ENCODE measurements around the gene HDAC4. TPM values are rescaled to one million over a fixed set of nuclear protein-coding genes. Genes with fewer than 3 reads are reported as not detected.

HDAC4 gene
- polyA plus RNA-seq, 3 donors = 4.4 to 10.9 (median 5.6) TPM

- H3K27ac ChIP-seq (ENCODE audit: low read depth, low read length) = no peak overlapping the region
- 93 to 94% (median 94%) methylated on average over 23 of the region's 23 CpGs for WGBS, 3 donors
These were observed 138.2 kb downstream of the HDAC4 start for GRCh38 chr2:239262484-239263230.

- 89 to 95% (median 92%) methylated on average over 22 of the region's 22 CpGs for WGBS, 3 donors
- no peak overlapping the region for H3K27ac ChIP-seq (ENCODE audit: low read depth, low read length)
These were observed 138.9 kb downstream of the HDAC4 start for GRCh38 chr2:239261796-239262483.

GRCh38 chr2:239261356-239261755 lies 139.5 kb downstream of the HDAC4 start:
- H3K27ac ChIP-seq (ENCODE audit: low read depth, low read length) = no peak overlapping the region

GRCh38 chr2:239260546-239261327 lies 140.1 kb downstream of the HDAC4 start:
- 94 to 95% (median 94%) methylated on average over 21 of the region's 21 CpGs for WGBS, 3 donors
- no peak overlapping the region for H3K27ac ChIP-seq (ENCODE audit: low read depth, low read length)

More at GRCh38 chr2:239261356-239261755, 139.5 kb downstream of the HDAC4 start:
- WGBS, 3 donors = 84 to 94% (median 87%) methylated on average over 8 of the region's 8 CpGs

- H3K27ac ChIP-seq (ENCODE audit: low read depth, low read length) = no peak overlapping the region
- WGBS, 3 donors = 67 to 83% (median 71%) methylated on average over 18 of the region's 18 CpGs
These were observed 141.1 kb downstream of the HDAC4 start for GRCh38 chr2:239259603-239260298.

GRCh38 chr2:239259173-239259572 lies 141.6 kb downstream of the HDAC4 start:
- H3K27ac ChIP-seq (ENCODE audit: low read depth, low read length) = no peak overlapping the region
- 86 to 92% (median 88%) methylated on average over 4 of the region's 4 CpGs for WGBS, 3 donors

- no peak overlapping the region for H3K27ac ChIP-seq (ENCODE audit: low read depth, low read length)
- 73 to 94% (median 74%) methylated on average over 8 of the region's 8 CpGs for WGBS, 3 donors
These were observed 142.6 kb downstream of the HDAC4 start for GRCh38 chr2:239258248-239258647.

- no peak overlapping the region for H3K27ac ChIP-seq (ENCODE audit: low read depth, low read length)
These were observed 143.3 kb downstream of the HDAC4 start for GRCh38 chr2:239257511-239257937.

- H3K27ac ChIP-seq (ENCODE audit: low read depth, low read length) = no peak overlapping the region
- 71 to 86% (median 86%) methylated on average over 6 of the region's 6 CpGs for WGBS, 3 donors
These were observed 144.5 kb downstream of the HDAC4 start for GRCh38 chr2:239256350-239256743.

GRCh38 chr2:239255628-239256349 lies 145.0 kb downstream of the HDAC4 start:
- WGBS, 3 donors = 56 to 77% (median 69%) methylated on average over 7 of the region's 7 CpGs
- no peak overlapping the region for H3K27ac ChIP-seq (ENCODE audit: low read depth, low read length)

- 56 to 75% (median 73%) methylated on average over 5 of the region's 5 CpGs for WGBS, 3 donors
- no peak overlapping the region for H3K27ac ChIP-seq (ENCODE audit: low read depth, low read length)
These were observed 145.6 kb downstream of the HDAC4 start for GRCh38 chr2:239255218-239255617.

- no peak overlapping the region for H3K27ac ChIP-seq (ENCODE audit: low read depth, low read length)
- WGBS, 3 donors = 74 to 96% (median 89%) methylated on average over 7 of the region's 7 CpGs
These were observed 147.0 kb downstream of the HDAC4 start for GRCh38 chr2:239253701-239254436.

GRCh38 chr2:239253264-239253663 lies 147.6 kb downstream of the HDAC4 start:
- 55 to 81% (median 65%) methylated on average over 7 of the region's 7 CpGs for WGBS, 3 donors
- no peak overlapping the region for H3K27ac ChIP-seq (ENCODE audit: low read depth, low read length)

- 38 to 79% (median 45%) methylated on average over 19 of the region's 19 CpGs for WGBS, 3 donors
- no peak overlapping the region for H3K27ac ChIP-seq (ENCODE audit: low read depth, low read length)
These were observed 148.0 kb downstream of the HDAC4 start for GRCh38 chr2:239252801-239253200.

GRCh38 chr2:239252393-239252792 lies 148.4 kb downstream of the HDAC4 start:
- WGBS, 3 donors = 51 to 77% (median 58%) methylated on average over 8 of the region's 8 CpGs
- H3K27ac ChIP-seq (ENCODE audit: low read depth, low read length) = no peak overlapping the region

GRCh38 chr2:239251971-239252370 lies 148.8 kb downstream of the HDAC4 start:
- no peak overlapping the region for H3K27ac ChIP-seq (ENCODE audit: low read depth, low read length)
- WGBS, 3 donors = 79 to 86% (median 82%) methylated on average over 9 of the region's 9 CpGs
